EH (cell line): ENCODE data around the gene CNKSR3.
A peak's percentile ranks its signal among the peaks of the same experiment; 100 is the strongest.

Source experiments
- DNase-seq: peaks from one replicate; pipeline ENCODE4 v3.0.0-alpha.2; 2015; ENCODE audit warnings: low read depth

CNKSR3 gene

DNA sequence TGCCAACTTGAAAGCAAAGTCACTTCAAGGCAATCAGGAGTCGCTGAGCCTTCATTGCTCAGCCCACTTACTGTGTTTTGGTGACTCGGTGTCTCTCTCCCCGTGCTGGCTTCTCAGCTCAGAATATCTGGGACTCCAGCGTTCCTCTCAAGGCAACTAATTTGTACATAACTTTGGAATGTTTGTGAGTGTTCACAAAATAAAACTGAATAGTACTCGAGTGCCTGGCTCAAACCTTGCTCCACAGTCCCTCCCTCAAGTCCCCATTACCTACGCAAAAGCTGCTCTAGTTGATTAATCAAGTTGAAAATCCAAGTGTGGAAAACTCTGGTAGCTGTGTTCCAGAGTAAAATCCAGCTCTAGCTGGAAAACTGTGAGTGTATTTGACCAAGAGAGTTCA lies 162.5 kb downstream of the CNKSR3 start:
- DNase-seq, result peak; percentile 19

DNA sequence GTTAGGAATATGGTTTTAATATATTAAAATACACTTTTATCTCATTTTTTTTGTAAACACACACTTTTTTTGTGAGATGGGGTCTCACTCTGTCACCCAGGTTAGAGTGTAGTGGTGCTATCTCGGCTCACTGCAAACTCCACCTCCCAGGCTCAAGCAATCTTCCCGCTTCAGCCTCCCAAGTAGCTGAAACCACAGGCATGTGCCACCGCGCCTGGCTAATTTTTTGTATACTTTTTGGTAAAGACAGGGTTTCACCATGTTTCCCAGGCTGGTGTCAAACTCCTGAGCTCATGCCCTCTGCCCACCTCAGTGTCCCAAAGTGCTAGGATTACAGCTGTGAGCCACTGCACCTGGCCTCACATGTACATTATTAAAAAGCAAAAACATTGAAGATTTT lies 164.7 kb downstream of the CNKSR3 start:
- DNase-seq, result no peak

DNA sequence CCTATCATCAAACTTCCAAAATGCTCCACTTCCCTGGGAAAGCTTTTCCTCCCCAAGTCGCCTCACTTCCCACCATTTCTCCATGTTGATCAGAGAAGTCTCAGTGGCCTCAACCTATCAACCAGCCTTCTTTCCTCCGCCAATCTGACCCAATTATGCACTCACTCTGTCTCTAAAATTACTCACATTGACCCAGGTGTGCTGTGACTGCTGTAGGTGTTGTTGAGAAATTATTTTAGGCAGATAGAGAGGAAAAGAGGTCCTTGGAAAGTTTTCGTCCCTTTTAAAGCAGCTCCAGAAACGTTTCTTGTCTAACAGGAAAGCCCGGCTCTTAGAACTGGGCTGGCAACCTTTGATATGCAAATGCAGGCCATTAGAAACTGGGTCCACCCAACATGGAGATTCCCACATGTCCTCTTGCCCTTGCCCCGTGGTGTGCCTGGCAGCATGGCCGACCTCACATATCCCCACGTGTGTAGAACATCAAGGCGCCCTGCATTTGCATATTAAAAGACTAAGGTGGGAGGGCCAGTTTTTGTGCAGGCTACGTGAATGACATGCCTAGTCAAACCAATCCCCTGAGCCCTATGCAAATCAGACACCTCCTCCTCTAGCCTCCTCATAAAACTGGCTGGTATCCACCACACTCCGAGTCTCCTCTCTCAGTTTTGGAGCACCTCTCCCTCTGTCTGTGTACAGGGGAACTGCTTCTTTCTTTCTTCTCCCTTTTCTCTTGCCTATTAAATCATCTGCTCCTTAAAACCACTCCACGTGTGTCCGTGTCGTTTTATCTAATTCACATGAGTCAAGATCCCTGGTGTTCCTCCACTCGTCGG lies 166.8 kb downstream of the CNKSR3 start:
- DNase-seq, result peak; percentile 52

DNA sequence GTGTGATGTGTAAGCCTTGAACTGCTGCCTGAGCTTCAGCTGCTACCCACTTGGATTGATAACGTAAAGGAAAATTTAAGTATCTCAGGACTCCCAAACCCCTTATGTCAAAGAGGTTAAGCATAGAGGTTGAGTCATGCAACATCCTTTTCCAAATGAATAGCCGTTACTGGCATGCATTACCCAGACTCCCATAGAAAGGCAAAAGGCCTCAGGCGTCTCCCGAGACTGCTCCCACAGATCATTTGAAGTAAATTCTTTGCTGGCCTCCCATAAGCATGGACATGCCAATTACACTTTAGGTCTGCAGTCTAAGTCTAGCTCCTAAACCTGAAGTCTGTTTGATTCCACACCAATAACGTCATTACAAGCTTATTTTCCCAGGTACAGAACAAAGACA lies 168.6 kb downstream of the CNKSR3 start:
- DNase-seq, result peak; percentile 61

DNA sequence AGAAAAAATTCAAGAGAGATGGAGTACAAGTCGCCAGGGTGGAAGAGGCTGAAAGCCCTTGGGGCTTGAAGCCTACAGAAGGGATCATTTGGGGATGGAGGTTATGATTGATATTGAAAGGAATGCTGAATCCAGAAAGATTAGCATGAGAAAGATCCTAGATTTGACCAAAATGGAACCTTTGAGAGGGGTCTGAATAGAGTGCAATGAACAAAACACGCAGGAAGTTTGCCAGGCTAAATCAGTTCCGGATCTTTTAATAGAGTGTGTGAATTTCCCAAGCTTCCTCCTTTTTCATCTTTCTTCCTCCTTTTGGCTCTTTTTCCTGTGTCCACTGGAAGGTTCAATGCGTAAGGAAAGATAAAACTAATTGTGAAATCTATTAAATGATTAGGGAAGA lies 169.1 kb downstream of the CNKSR3 start:
- peak; percentile 27 for DNase-seq
